ENCODE data around the gene ZMAT3.

ZMAT3 gene

GRCh38 chr3:179082416-179082815, 10.8 kb upstream of the ZMAT3 start:
- in situ Hi-C loops (cut with MboI; ENCODE audit: low sequenced_read_pairs, unreplicated experiment), result no loop called here
- TF ChIP-seq, protein P1, sequence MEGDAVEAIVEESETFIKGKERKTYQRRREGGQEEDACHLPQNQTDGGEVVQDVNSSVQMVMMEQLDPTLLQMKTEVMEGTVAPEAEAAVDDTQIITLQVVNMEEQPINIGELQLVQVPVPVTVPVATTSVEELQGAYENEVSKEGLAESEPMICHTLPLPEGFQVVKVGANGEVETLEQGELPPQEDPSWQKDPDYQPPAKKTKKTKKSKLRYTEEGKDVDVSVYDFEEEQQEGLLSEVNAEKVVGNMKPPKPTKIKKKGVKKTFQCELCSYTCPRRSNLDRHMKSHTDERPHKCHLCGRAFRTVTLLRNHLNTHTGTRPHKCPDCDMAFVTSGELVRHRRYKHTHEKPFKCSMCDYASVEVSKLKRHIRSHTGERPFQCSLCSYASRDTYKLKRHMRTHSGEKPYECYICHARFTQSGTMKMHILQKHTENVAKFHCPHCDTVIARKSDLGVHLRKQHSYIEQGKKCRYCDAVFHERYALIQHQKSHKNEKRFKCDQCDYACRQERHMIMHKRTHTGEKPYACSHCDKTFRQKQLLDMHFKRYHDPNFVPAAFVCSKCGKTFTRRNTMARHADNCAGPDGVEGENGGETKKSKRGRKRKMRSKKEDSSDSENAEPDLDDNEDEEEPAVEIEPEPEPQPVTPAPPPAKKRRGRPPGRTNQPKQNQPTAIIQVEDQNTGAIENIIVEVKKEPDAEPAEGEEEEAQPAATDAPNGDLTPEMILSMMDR (IDR thresholded peaks at IDR 0.05; ENCODE audit: borderline replicate concordance, control extremely low read depth, extremely low read depth, insufficient read depth, missing control alignments), result no peak

DNA sequence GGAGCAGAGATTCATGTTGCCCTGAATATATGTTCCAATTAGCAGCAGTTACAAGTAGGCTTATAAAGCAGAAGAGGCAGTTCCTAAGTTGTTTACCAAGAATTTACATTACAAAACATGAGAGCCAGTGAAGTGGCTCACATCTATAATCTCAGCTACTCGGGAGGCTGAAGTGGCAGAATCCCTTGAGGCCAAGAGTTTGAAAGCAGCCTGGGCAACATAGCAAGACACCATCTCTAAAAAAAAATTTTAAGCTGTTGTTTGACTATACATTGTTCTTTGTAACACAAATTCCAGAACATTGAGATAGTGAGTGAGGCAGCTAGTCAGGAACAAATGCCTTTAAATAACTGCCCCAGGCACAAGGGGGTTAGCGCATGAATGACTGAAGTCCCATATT, 10.3 kb upstream of the ZMAT3 start:
- TF ChIP-seq, protein P1 (IDR thresholded peaks at IDR 0.05; ENCODE audit: borderline replicate concordance, control extremely low read depth, extremely low read depth, insufficient read depth, missing control alignments), result no peak
- DNase-seq (ENCODE audit: low spot score), result no peak
- in situ Hi-C loops (cut with MboI; ENCODE audit: low sequenced_read_pairs, unreplicated experiment), result no loop called here

More at GRCh38 chr3:179082416-179082815, 10.8 kb upstream of the ZMAT3 start:
- no peak for DNase-seq (ENCODE audit: low spot score)

DNA sequence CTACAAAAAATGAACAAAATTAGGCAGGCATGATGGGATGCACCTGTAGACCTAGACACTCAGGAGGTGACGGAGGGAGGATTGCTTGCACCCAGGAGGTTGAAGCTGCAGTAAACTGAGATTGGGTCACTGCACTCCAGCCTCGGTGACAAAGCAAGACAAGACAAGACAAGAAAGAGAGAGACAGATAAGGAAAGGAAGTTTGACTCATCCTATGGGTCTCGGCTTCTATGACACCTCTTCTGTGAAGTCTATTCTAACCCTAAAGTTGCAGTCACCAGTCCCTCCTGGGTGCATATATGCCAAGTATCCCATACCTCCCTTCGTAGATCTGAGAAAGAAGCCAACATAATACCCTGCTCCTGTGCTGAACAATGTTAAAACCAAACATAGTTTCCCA, 7.9 kb upstream of the ZMAT3 start:
- no peak for DNase-seq (ENCODE audit: low spot score)
- TF ChIP-seq, protein P1 (IDR thresholded peaks at IDR 0.05; ENCODE audit: borderline replicate concordance, control extremely low read depth, extremely low read depth, insufficient read depth, missing control alignments), result no peak
- in situ Hi-C loops (cut with MboI; ENCODE audit: low sequenced_read_pairs, unreplicated experiment), result no loop called here

DNA sequence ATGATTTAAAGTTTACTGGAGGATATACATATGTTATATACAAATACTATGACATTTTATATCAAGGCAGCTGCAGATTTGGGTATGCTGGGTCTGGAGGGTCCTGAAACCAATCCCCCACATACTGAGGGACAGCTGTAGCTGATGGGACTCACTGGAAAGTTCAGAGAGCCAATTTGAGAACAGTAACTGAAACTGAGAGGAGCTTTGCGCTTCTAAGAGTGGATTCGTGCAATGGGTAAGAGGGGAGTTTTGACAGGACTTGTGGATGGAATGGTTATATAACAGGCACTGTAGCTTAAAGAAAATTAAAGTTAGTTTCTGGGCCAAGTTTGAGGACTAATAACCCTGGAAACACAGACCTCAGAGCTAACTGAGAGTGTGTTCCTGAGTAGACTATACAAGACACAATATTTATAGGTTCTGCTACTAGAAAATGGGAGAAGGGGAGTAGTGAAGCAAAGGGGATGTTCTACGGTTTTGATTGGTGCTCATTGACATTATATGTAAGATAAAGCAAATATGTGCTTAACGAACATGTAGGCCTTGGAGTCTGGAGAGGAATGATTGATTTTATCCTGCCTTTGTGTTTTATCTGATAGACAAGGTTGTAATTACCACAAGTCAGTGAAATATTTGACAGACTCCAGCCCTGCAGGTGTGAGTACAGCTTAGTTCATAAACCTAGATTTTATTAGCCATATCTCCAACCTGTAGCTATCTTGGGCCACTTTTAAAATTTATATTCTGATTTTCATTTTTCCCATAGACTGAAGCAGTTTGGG, 4.8 kb upstream of the ZMAT3 start:
- TF ChIP-seq, protein P1 (IDR thresholded peaks at IDR 0.05; ENCODE audit: borderline replicate concordance, control extremely low read depth, extremely low read depth, insufficient read depth, missing control alignments), result no peak
- DNase-seq (ENCODE audit: low spot score), result no peak
- in situ Hi-C loops (cut with MboI; ENCODE audit: low sequenced_read_pairs, unreplicated experiment), result no loop called here

GRCh38 chr3:179074656-179075055, 3.0 kb upstream of the ZMAT3 start:
- in situ Hi-C loops (cut with MboI; ENCODE audit: low sequenced_read_pairs, unreplicated experiment), result no loop called here
- DNase-seq (ENCODE audit: low spot score), result no peak
- TF ChIP-seq, protein P1 (IDR thresholded peaks at IDR 0.05; ENCODE audit: borderline replicate concordance, control extremely low read depth, extremely low read depth, insufficient read depth, missing control alignments), result no peak

- TF ChIP-seq, protein P1 (IDR thresholded peaks at IDR 0.05; ENCODE audit: borderline replicate concordance, control extremely low read depth, extremely low read depth, insufficient read depth, missing control alignments), result no peak
- no peak for DNase-seq (ENCODE audit: low spot score)
- in situ Hi-C loops (cut with MboI; ENCODE audit: low sequenced_read_pairs, unreplicated experiment), result no loop called here
Observed at GRCh38 chr3:179073816-179074215, 2.2 kb upstream of the ZMAT3 start.
